ENCODE data around the gene OTUD3.

The OTUD3 gene

GRCh38 chr1:19949016-19949415, 66.8 kb downstream of the OTUD3 start:
- TF ChIP-seq, protein P1, sequence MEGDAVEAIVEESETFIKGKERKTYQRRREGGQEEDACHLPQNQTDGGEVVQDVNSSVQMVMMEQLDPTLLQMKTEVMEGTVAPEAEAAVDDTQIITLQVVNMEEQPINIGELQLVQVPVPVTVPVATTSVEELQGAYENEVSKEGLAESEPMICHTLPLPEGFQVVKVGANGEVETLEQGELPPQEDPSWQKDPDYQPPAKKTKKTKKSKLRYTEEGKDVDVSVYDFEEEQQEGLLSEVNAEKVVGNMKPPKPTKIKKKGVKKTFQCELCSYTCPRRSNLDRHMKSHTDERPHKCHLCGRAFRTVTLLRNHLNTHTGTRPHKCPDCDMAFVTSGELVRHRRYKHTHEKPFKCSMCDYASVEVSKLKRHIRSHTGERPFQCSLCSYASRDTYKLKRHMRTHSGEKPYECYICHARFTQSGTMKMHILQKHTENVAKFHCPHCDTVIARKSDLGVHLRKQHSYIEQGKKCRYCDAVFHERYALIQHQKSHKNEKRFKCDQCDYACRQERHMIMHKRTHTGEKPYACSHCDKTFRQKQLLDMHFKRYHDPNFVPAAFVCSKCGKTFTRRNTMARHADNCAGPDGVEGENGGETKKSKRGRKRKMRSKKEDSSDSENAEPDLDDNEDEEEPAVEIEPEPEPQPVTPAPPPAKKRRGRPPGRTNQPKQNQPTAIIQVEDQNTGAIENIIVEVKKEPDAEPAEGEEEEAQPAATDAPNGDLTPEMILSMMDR (IDR thresholded peaks at IDR 0.05; ENCODE audit: insufficient read depth, missing control alignments) = no peak
- DNase-seq (ENCODE audit: insufficient read length, low spot score) (no peak), FAIRE-seq (no peak)

DNA sequence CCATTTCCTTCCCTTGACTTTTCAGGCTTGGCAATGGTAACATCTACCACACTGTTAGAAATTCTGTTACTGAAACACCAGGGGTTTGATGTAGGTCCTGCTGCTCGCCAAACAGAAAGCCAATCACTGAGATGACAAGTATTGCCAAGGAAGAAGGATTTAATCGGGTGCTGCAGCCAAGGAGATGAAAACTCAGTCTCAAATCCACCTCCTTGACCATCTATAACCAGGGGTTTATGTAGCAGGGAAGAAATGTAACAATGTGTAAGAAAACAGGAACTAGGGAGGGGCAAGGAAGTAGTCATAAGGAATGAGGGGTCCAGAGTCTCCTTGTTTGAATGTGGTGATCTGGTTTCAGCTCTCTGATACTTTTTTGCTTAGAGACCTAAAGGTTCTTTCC, 71.9 kb downstream of the OTUD3 start:
- no peak for DNase-seq (ENCODE audit: insufficient read length, low spot score)
- TF ChIP-seq, protein P1 (IDR thresholded peaks at IDR 0.05; ENCODE audit: insufficient read depth, missing control alignments) = no peak
- no peak for FAIRE-seq

GRCh38 chr1:19955534-19956170, 73.5 kb downstream of the OTUD3 start:
- TF ChIP-seq, protein P1 (IDR thresholded peaks at IDR 0.05; ENCODE audit: insufficient read depth, missing control alignments) = no peak
- FAIRE-seq = no peak
- no peak for DNase-seq (ENCODE audit: insufficient read length, low spot score)

GRCh38 chr1:19957779-19958178, 75.6 kb downstream of the OTUD3 start:
- no peak for DNase-seq (ENCODE audit: insufficient read length, low spot score)
- no peak for FAIRE-seq
- TF ChIP-seq, protein P1 (IDR thresholded peaks at IDR 0.05; ENCODE audit: insufficient read depth, missing control alignments) = no peak

GRCh38 chr1:19960591-19960990, 78.4 kb downstream of the OTUD3 start:
- FAIRE-seq (no peak), DNase-seq (ENCODE audit: insufficient read length, low spot score) (no peak)
- TF ChIP-seq, protein P1 (IDR thresholded peaks at IDR 0.05; ENCODE audit: insufficient read depth, missing control alignments) = no peak

Data from D721Med (cell line).